G401 (cell line): ENCODE results near the gene CAMTA1. TPM values are rescaled to one million over a fixed set of nuclear protein-coding genes. Genes with fewer than 3 reads are reported as not detected.
A peak's percentile ranks its signal among the peaks of the same experiment; 100 is the strongest.

Experiments used
- DNase-seq: peaks from one replicate; pipeline ENCODE4 v3.0.0-alpha.2; 2015; ENCODE audit warnings: low spot score
- in situ Hi-C: cut with HindIII; loops from 2 replicates; pipeline ENCODE4 v1.10.0; 2016; ENCODE audit warnings: low sequenced_read_pairs, mixed read lengths
- total RNA-seq: library from RNA; depleted of rRNA; stranded (reverse); fragments of >200 nt; shearing (Covaris generic); gene quantifications from 2 replicates; pipeline ENCODE4 v1.2.3, GENCODE V29; 2014

Gene CAMTA1
- total RNA-seq, 1 experiment from 2014 or later: 137 TPM

- DNase-seq: no peak
- in situ Hi-C loops: no loop called here
These were observed 839.6 kb downstream of the CAMTA1 start for GRCh38 chr1:7624791-7625355.

- DNase-seq: no peak
- in situ Hi-C loops: no loop called here
These were observed 840.1 kb downstream of the CAMTA1 start for GRCh38 chr1:7625401-7625800.

- in situ Hi-C loops: no loop called here
These were observed 843.0 kb downstream of the CAMTA1 start for GRCh38 chr1:7628273-7628672.

GRCh38 chr1:7629011-7629410 lies 843.8 kb downstream of the CAMTA1 start:
- in situ Hi-C loops: no loop called here
- peak; percentile 90 for DNase-seq

More at GRCh38 chr1:7628273-7628672, 843.0 kb downstream of the CAMTA1 start:
- DNase-seq: peak; percentile 78

- in situ Hi-C loops: no loop called here
- no peak for DNase-seq
These were observed 844.4 kb downstream of the CAMTA1 start for GRCh38 chr1:7629465-7630195.

- no peak for DNase-seq
- in situ Hi-C loops: no loop called here
These were observed 845.1 kb downstream of the CAMTA1 start for GRCh38 chr1:7630378-7630777.

GRCh38 chr1:7632176-7632575 lies 846.9 kb downstream of the CAMTA1 start:
- no peak for DNase-seq
- in situ Hi-C loops: no loop called here

- DNase-seq: no peak
- in situ Hi-C loops: no loop called here
These were observed 847.4 kb downstream of the CAMTA1 start for GRCh38 chr1:7632681-7633080.

GRCh38 chr1:7633506-7634245 lies 848.4 kb downstream of the CAMTA1 start:
- in situ Hi-C loops: no loop called here
- DNase-seq: peak; percentile 89

- no peak for DNase-seq
- in situ Hi-C loops: no loop called here
These were observed 849.4 kb downstream of the CAMTA1 start for GRCh38 chr1:7634546-7635240.

- DNase-seq: peak; percentile 79
- in situ Hi-C loops: no loop called here
These were observed 851.7 kb downstream of the CAMTA1 start for GRCh38 chr1:7636795-7637526.

- in situ Hi-C loops: no loop called here
- DNase-seq: no peak
These were observed 852.8 kb downstream of the CAMTA1 start for GRCh38 chr1:7638078-7638477.

GRCh38 chr1:7639435-7640131 lies 854.3 kb downstream of the CAMTA1 start:
- in situ Hi-C loops: no loop called here
- DNase-seq: no peak

GRCh38 chr1:7640350-7640749 lies 855.1 kb downstream of the CAMTA1 start:
- in situ Hi-C loops: no loop called here
- peak; percentile 27 for DNase-seq

- in situ Hi-C loops: no loop called here
- DNase-seq: no peak
These were observed 855.8 kb downstream of the CAMTA1 start for GRCh38 chr1:7640920-7641585.

GRCh38 chr1:7641587-7642417 lies 856.5 kb downstream of the CAMTA1 start:
- in situ Hi-C loops: no loop called here
- no peak for DNase-seq

- in situ Hi-C loops: no loop called here
- no peak for DNase-seq
These were observed 857.1 kb downstream of the CAMTA1 start for GRCh38 chr1:7642418-7642704.
